Memory B cell (primary cell): ENCODE results near the gene PGA4.
"Not testable (repeated sequence)": the region's sequence is repeated elsewhere in the genome, so short reads cannot be mapped to it uniquely, and the experiment has no call there.

Source experiments
- ATAC-seq: fragments of 150-1000 bp; cut with Tn5 transposase; 2 replicates; pipeline ENCODE4 v1.10.0; 2021; ENCODE audit warnings: low read depth, mild to moderate bottlenecking, moderate library complexity
- DNase-seq, 2 donors: peaks; one replicate each; pipeline ENCODE4 v3.0.0; 2022; ENCODE audit warnings: low spot score in 2 of 2
- H3K27ac Mint-ChIP-seq: one replicate; pipeline ENCODE4 v1.8.0; 2022; ENCODE audit warnings: mild to moderate bottlenecking, moderate library complexity, mixed read lengths
- H3K27me3 Mint-ChIP-seq: one replicate; pipeline ENCODE4 v1.8.0; 2022; ENCODE audit warnings: mixed read lengths
- H3K36me3 Mint-ChIP-seq: one replicate; pipeline ENCODE4 v1.8.0; 2022; ENCODE audit warnings: mild to moderate bottlenecking, mixed read lengths
- H3K4me1 Mint-ChIP-seq: one replicate; pipeline ENCODE4 v1.8.0; 2022; ENCODE audit warnings: mixed read lengths
- H3K4me3 Mint-ChIP-seq: one replicate; pipeline ENCODE4 v1.8.0; 2022; ENCODE audit warnings: mild to moderate bottlenecking, moderate library complexity, mixed read lengths
- H3K9me3 Mint-ChIP-seq: one replicate; pipeline ENCODE4 v1.8.0; 2022; ENCODE audit warnings: mixed read lengths

PGA4 gene

GRCh38 chr11:61194981-61195695, 27.0 kb upstream of the PGA4 start:
- H3K9me3 Mint-ChIP-seq: peaks cover 2% of the 10 kb centered on the region
- no peak overlapping the region for H3K27ac Mint-ChIP-seq
- H3K36me3 Mint-ChIP-seq: no peaks in the 10 kb centered on the region
- no peak for ATAC-seq
- no peak for DNase-seq
- peaks cover 12% of the 10 kb centered on the region for H3K27me3 Mint-ChIP-seq
- H3K4me3 Mint-ChIP-seq: no peak overlapping the region
- no peaks in the 10 kb centered on the region for H3K4me1 Mint-ChIP-seq

GRCh38 chr11:61195719-61196118, 26.4 kb upstream of the PGA4 start:
- ATAC-seq: no peak
- Mint-ChIP-seq H3K4me3 (no peak overlapping the region), H3K36me3 (no peaks in the 10 kb centered on the region), H3K9me3 (peaks cover 2% of the 10 kb centered on the region), H3K4me1 (no peaks in the 10 kb centered on the region), H3K27me3 (peaks cover 12% of the 10 kb centered on the region), H3K27ac (no peak overlapping the region)
- DNase-seq: no peak

- Mint-ChIP-seq H3K36me3 (no peaks in the 10 kb centered on the region), H3K27me3 (peaks cover 19% of the 10 kb centered on the region), H3K27ac (no peak overlapping the region), H3K4me3 (no peak overlapping the region), H3K4me1 (no peaks in the 10 kb centered on the region), H3K9me3 (peaks cover 2% of the 10 kb centered on the region)
- DNase-seq: no peak
- no peak for ATAC-seq
Measured at GRCh38 chr11:61198361-61198760, 23.8 kb upstream of the PGA4 start.

GRCh38 chr11:61198948-61199523, 23.1 kb upstream of the PGA4 start:
- H3K4me3 Mint-ChIP-seq: no peak overlapping the region
- no peak overlapping the region for H3K27ac Mint-ChIP-seq
- H3K4me1 Mint-ChIP-seq: no peaks in the 10 kb centered on the region
- ATAC-seq: no peak
- H3K27me3 Mint-ChIP-seq: peaks cover 16% of the 10 kb centered on the region
- DNase-seq: no peak
- H3K36me3 Mint-ChIP-seq: no peaks in the 10 kb centered on the region
- peaks cover 2% of the 10 kb centered on the region for H3K9me3 Mint-ChIP-seq

DNA sequence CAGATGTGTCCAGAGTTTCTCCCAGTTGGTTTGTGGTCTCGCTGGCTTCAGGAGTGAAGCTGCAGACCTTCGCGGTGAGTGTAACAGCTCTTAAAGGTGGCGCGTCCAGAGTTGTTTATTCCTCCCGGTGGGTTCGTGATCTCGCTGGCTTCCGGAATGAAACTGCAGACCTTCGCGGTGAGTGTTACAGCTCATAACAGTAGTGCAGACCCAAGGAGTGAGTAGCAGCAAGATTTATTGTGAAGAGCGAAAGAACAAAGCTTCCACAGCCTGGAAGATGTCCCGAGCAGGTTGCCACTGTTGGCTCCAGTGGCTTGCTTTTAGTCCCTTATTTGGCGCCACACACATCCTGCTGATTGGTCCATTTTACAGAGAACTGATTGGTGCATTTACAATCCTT, 20.7 kb upstream of the PGA4 start:
- Mint-ChIP-seq H3K9me3 (peaks cover 2% of the 10 kb centered on the region), H3K36me3 (no peaks in the 10 kb centered on the region), H3K27me3 (peaks cover 13% of the 10 kb centered on the region), H3K4me1 (no peaks in the 10 kb centered on the region), H3K4me3 (no peak overlapping the region), H3K27ac (no peak overlapping the region)
- DNase-seq: no peak
- ATAC-seq: no peak

GRCh38 chr11:61202950-61203746, 19.0 kb upstream of the PGA4 start, which contains the start of gene PGA3:
PGA3 (plus strand) TSS chr11:61203515; CDS start chr11:61203565, 50 bp downstream.
- not testable (repeated sequence) for H3K4me1 Mint-ChIP-seq, H3K27ac Mint-ChIP-seq, H3K9me3 Mint-ChIP-seq, DNase-seq, H3K4me3 Mint-ChIP-seq, ATAC-seq, H3K27me3 Mint-ChIP-seq, H3K36me3 Mint-ChIP-seq

GRCh38 chr11:61203873-61204272, 18.3 kb upstream of the PGA4 start:
- H3K36me3 Mint-ChIP-seq, H3K4me1 Mint-ChIP-seq, H3K27me3 Mint-ChIP-seq, DNase-seq, ATAC-seq, H3K27ac Mint-ChIP-seq, H3K9me3 Mint-ChIP-seq, H3K4me3 Mint-ChIP-seq: not testable (repeated sequence)

DNA sequence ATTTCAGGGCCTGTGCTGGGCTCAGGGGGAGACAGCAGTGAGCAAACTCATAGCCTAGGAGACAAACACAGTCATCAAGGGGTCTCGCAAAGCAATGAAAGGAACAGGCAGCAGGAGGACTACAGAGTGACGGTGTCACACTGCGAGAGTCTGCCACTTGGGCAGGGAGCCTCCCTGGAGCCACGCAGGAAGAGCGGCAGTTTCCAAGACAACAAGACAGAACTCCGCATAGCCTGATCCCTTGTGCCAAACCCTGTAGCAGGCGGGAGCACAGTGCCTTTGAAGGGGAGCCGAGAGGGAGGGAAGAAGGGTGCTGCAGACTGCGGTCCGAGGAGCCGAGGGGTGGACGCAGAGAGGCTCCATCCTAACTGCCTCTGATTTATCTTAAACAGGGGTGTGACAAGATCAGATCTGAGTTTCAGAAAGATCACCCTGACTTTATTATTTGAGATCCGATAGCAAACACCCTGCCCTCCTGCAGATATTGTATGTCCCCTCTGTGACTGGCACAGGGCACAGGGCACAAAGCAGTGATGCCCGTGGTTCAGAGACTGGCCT, 17.6 kb upstream of the PGA4 start:
- H3K36me3 Mint-ChIP-seq, H3K4me1 Mint-ChIP-seq, DNase-seq, ATAC-seq, H3K4me3 Mint-ChIP-seq, H3K9me3 Mint-ChIP-seq, H3K27ac Mint-ChIP-seq, H3K27me3 Mint-ChIP-seq: not testable (repeated sequence)

- H3K4me3 Mint-ChIP-seq: not testable (repeated sequence)
Measured at GRCh38 chr11:61207636-61208310, 14.4 kb upstream of the PGA4 start.

DNA sequence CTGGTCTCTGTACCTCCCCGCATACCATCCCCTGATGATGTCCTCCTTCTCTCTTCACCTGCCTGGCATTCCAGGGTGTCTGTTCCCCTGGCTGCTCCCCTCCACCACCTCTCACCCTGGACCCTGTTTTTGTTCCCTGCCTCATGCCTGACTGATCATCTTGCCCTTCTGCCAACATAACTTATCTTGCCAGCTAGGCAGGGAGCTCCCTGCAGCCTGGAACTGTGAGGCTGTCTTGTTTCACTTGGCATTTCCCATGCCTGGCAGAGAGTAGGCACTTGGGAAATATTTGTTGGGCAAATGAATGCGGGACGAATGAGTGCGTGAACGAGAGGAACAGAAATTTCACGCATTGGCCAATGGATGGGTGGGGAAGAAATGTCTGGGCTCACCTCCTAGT, 11.5 kb upstream of the PGA4 start:
- not testable (repeated sequence) for H3K27me3 Mint-ChIP-seq, H3K4me3 Mint-ChIP-seq, DNase-seq, ATAC-seq, H3K4me1 Mint-ChIP-seq, H3K27ac Mint-ChIP-seq, H3K9me3 Mint-ChIP-seq, H3K36me3 Mint-ChIP-seq

More at GRCh38 chr11:61207636-61208310, 14.4 kb upstream of the PGA4 start:
- H3K9me3 Mint-ChIP-seq, H3K36me3 Mint-ChIP-seq, H3K27ac Mint-ChIP-seq, H3K27me3 Mint-ChIP-seq, H3K4me1 Mint-ChIP-seq, ATAC-seq, DNase-seq: not testable (repeated sequence)

- not testable (repeated sequence) for DNase-seq, H3K27me3 Mint-ChIP-seq, H3K4me3 Mint-ChIP-seq, H3K27ac Mint-ChIP-seq, H3K9me3 Mint-ChIP-seq, ATAC-seq, H3K36me3 Mint-ChIP-seq, H3K4me1 Mint-ChIP-seq
Measured at GRCh38 chr11:61211327-61211952, 10.7 kb upstream of the PGA4 start.

DNA sequence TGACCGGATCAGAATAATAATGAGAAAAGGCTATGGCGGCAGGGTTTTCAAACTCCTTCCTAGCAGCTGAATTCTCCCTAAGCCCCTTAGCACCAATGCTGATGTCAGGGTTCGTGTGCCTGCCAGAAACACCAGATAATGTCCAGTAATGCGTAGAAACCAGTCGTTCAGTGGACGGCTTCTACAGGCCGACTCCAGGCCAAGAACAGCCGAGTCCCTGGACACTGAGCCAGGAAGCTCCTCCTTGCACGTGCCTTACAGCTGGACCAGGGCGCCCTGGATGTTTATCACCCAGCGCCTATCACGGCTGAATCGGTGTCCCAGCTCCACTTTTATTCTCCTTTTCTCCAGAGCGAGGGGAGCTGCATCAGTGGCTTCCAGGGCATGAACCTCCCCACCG, 9.9 kb upstream of the PGA4 start:
- H3K36me3 Mint-ChIP-seq, H3K27me3 Mint-ChIP-seq, ATAC-seq, H3K4me1 Mint-ChIP-seq, H3K9me3 Mint-ChIP-seq, DNase-seq, H3K27ac Mint-ChIP-seq, H3K4me3 Mint-ChIP-seq: not testable (repeated sequence)

- not testable (repeated sequence) for H3K4me3 Mint-ChIP-seq, H3K36me3 Mint-ChIP-seq, H3K27ac Mint-ChIP-seq, DNase-seq, ATAC-seq, H3K9me3 Mint-ChIP-seq, H3K4me1 Mint-ChIP-seq, H3K27me3 Mint-ChIP-seq
Measured at GRCh38 chr11:61213711-61214324, 8.3 kb upstream of the PGA4 start.
